HG03571 (cell line): Measurements from ENCODE around the gene NAGLU.
A peak's percentile ranks its signal among the peaks of the same experiment; 100 is the strongest.
"Not testable (repeated sequence)": the region's sequence is repeated elsewhere in the genome, so short reads cannot be mapped to it uniquely, and the experiment has no call there.

ENCODE experiments used
- ATAC-seq: cut with Tn5 transposase; IDR thresholded peaks from one replicate; pipeline ENCODE4 v1.9.1; 2021; ENCODE audit not compliant: unreplicated experiment

NAGLU gene

GRCh38 chr17:42543190-42544079 lies 7.4 kb downstream of the NAGLU start:
- ATAC-seq = no peak

GRCh38 chr17:42544874-42545283 lies 8.8 kb downstream of the NAGLU start:
- no peak for ATAC-seq

- ATAC-seq = not testable (repeated sequence)
Observed at GRCh38 chr17:42545755-42546505, 9.9 kb downstream of the NAGLU start.

GRCh38 chr17:42547001-42547461 lies 11.0 kb downstream of the NAGLU start:
- no peak for ATAC-seq

GRCh38 chr17:42547698-42548069 lies 11.6 kb downstream of the NAGLU start:
- ATAC-seq = no peak

GRCh38 chr17:42548070-42548837 lies 12.2 kb downstream of the NAGLU start:
- peak; percentile 63 for ATAC-seq

- ATAC-seq = no peak
Observed at GRCh38 chr17:42548993-42549755, 13.1 kb downstream of the NAGLU start.

GRCh38 chr17:42552736-42553135 lies 16.7 kb downstream of the NAGLU start, which contains the start of gene HSD17B1:
Gene HSD17B1 (plus strand): TSS chr17:42552923. CDS start chr17:42552934, 11 bp downstream.
- ATAC-seq = not testable (repeated sequence)

GRCh38 chr17:42553161-42553818 lies 17.2 kb downstream of the NAGLU start:
- no peak for ATAC-seq

- no peak for ATAC-seq
Observed at GRCh38 chr17:42553866-42554249, 17.8 kb downstream of the NAGLU start.

- peak; percentile 77 for ATAC-seq
Observed at GRCh38 chr17:42554250-42555121, 18.4 kb downstream of the NAGLU start.

GRCh38 chr17:42555122-42555622 lies 19.1 kb downstream of the NAGLU start:
- no peak for ATAC-seq

GRCh38 chr17:42555961-42556617 lies 20.0 kb downstream of the NAGLU start:
- ATAC-seq = not testable (repeated sequence)

GRCh38 chr17:42559075-42559474 lies 23.0 kb downstream of the NAGLU start:
- ATAC-seq = no peak

GRCh38 chr17:42560246-42560645 lies 24.2 kb downstream of the NAGLU start:
- no peak for ATAC-seq

- ATAC-seq = no peak
Observed at GRCh38 chr17:42561897-42562387, 25.9 kb downstream of the NAGLU start, which contains the start of gene COASY. Gene COASY (plus strand): TSS chr17:42562148. CDS start chr17:42562623, 475 bp downstream.

GRCh38 chr17:42562388-42563142 lies 26.5 kb downstream of the NAGLU start:
- no peak for ATAC-seq
